Measurements from ENCODE around the gene PLAAT2.
"Not testable (repeated sequence)": the region's sequence is repeated elsewhere in the genome, so short reads cannot be mapped to it uniquely, and the experiment has no call there.

Gene PLAAT2
- total RNA-seq, result 0.34 to 0.94 reads per million in 2 donors

- peak in 1 of 5 experiments; percentile 15 for DNase-seq
These were observed at the start of gene PLAAT2 for GRCh38 chr11:63563201-63564055. Gene PLAAT2 (minus strand): TSS chr11:63563379. CDS start chr11:63563324, 55 bp downstream.

GRCh38 chr11:63612181-63612580 is 49.0 kb upstream of the PLAAT2 start:
- no peak for DNase-seq

GRCh38 chr11:63611395-63611747 is 48.2 kb upstream of the PLAAT2 start:
- DNase-seq, result no peak

- no peak for DNase-seq
These were observed 47.6 kb upstream of the PLAAT2 start for GRCh38 chr11:63610604-63611394.

DNA sequence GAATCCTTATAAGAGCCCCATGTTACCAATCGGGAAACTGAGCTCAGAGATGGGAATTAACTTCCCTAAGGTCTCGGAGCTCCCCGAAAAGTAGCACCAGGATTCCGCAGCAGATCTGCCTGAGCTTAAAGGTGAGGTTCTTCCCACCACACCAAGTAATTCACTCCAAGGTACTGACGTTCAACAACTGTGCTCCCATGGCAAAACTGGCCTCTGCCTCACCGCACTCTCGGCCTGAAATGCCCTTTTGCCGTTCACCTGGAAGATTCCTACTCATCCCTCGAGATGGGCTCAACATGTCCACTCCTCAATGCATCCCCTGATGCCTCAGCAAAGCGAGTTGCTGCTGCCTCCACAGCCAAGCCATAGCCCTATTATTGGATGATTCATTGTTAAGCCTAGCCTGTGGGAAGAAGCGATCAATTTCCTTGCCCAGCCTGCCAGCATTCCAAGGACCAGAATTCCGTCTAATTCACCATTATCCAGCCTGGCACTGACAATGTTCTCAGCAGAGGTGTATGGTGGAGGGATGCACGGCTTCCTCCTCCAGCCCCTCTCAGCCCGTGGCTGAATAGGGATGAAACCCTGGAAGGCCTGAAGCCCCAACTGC is 46.9 kb upstream of the PLAAT2 start:
- DNase-seq, result no peak

DNA sequence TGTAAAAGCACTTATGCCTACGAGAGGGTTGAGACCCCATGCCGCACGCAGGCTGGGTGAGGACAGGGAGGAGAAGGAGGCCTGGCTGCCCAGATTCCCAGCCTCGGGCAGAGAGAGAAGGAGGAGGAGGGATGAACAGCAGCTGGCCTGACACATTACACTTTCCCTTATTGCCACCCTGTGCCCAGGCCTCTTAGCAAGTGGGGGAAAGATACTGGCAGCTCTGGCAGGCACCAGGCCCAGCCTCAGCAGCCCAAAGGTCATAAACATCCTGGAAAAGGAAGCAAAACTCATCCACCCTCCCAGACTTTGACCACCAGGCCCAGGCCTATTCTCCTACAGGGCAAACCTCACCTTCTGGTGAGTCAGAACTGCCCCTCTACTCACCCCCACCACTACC is 46.4 kb upstream of the PLAAT2 start:
- DNase-seq, result no peak

DNA sequence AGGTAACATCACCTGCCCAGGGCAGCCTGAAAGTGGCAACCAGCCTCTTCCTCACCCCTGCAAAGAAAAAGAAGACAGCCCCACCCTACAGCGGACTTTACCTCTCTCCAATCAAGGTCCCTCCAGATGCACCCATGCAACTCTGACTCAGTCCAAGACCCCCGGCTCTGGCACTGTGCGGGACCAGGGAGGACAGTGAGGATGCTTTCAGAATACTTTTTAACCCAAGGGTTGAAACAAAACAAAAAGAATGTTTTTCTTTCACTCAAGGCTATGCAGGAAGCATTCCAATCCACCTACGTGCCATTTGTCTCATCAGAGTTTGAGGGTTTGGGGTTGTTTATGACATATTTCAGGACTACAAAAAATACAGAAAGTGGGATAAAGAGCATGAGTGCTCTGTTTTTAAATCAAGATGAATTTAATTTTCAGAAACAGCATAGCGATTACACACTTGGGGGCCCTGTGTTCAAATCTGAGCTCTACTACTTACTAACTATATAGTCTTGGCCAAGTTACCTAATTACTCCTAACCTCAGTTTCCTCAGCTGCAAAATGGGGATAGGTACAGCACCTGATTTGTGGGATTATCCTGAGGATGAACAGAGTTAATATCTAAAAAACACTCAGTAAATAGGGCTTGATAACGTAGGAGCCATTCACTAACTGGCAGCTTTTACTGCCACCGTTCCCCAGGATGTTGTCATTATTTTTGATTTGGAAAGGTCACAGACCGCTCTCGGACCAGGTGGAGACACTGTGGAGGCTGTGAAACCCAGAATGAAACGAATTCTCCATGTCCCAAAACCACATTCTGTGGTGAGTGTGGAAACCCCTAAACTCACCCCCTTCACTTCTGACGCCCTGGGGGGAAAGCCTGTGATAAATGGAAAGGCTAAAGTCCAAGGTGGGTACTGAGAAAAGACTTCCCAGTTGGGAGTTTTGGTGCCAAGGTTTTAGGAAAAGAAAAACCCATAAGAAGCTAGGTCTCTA is 45.5 kb upstream of the PLAAT2 start:
- DNase-seq, result no peak

DNA sequence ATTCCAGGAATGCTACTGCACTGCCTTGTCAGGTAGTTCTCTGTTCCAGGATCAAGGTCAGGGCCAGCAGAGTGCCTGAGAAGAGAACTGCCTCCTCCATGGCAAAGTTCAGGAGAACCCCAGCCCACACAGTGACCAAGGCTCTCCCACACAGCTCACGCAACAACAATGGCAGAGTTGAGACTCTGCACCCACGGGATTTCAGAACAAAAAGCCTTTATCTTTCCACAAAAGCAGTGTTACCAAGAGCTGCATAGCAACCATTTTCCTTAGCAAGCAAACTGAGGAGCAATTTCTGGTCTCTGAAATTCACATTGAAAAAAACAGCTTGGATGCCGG is 40.0 kb upstream of the PLAAT2 start:
- DNase-seq, result no peak

- not testable (repeated sequence) for DNase-seq
These were observed 39.4 kb upstream of the PLAAT2 start for GRCh38 chr11:63602290-63603179.

DNA sequence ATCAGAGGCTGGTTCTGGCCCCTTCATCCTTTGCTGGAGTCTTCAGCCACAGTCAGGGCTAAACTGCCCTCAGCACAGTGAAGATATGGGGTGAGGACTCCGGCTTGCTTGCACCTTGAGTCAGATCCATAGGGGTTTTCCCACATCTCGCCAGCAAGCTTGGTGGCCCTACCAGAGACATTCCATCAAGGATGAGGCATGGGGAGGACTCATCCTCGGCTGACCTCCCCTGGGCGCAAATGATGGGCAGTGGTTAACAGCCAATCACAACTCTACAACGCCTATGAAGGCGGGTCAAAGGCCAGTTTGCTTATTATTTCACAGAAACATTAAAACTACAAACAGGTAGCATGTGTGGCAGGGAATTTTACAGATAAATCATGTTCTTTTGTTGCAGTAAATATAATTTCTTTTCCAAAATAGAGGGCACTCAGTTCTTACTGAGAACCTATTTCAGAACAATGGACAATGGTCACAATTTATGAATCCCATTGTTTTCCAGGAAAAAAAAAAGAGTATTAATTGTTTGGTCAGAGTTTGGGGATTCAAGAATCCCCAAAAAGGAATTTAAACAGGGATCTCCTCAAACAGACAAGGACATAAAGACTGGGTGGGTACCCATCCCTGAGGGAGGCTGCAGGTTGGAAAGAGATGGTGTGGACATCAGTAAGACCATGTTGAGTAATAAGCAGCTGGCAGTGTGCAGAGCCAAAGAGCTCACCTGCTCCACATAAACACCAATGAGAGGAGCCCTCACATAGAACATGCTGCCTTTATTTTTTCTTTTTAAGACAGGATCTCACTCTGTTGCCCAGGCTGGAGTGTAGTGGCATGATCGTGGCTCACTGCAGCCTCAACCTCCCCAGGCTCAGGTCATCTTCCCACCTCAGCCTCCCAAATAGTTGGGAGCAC is 36.3 kb upstream of the PLAAT2 start:
- no peak for DNase-seq

DNA sequence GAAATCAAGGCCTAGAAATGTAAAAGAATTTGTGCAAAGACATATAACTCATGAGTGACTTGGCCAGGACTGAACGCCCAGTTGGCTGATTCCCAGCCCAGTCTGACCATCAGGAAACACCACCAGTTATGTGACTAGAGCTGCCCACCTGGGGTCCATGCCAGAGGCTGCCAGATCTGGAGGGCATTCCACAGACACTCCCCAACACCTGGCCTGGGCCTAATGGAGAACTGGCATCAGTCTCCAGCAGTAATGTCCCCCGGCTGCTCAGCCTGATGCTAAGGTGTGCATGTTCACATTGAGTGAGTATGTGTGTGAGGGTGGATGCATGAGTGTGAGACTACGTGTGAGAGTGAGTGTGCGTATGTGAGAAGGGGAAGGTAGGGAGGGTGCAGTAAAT is 35.4 kb upstream of the PLAAT2 start:
- no peak for DNase-seq

- DNase-seq, result no peak
These were observed 32.1 kb upstream of the PLAAT2 start for GRCh38 chr11:63595296-63595695.

DNA sequence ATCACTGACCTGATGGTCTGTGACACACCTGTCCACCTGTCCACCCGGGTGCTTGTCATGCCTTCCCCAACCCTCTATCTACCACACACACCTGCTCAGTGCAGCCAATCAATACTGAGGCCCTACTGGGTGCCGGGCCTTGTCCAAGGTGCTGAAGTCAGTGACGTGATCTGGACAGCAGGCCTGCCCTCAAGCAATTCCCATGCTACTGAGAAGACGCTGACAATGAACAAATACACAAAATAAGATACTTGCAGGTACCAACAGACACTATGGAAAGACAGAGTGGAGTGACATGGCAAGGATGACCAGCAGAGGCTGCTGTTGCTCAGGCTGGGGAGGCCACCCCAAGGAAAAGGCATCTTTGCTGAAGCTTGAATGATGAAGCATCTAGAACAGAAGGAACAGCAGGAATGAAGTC is 29.8 kb upstream of the PLAAT2 start:
- DNase-seq, result peak in 1 of 5 experiments; percentile 14

DNA sequence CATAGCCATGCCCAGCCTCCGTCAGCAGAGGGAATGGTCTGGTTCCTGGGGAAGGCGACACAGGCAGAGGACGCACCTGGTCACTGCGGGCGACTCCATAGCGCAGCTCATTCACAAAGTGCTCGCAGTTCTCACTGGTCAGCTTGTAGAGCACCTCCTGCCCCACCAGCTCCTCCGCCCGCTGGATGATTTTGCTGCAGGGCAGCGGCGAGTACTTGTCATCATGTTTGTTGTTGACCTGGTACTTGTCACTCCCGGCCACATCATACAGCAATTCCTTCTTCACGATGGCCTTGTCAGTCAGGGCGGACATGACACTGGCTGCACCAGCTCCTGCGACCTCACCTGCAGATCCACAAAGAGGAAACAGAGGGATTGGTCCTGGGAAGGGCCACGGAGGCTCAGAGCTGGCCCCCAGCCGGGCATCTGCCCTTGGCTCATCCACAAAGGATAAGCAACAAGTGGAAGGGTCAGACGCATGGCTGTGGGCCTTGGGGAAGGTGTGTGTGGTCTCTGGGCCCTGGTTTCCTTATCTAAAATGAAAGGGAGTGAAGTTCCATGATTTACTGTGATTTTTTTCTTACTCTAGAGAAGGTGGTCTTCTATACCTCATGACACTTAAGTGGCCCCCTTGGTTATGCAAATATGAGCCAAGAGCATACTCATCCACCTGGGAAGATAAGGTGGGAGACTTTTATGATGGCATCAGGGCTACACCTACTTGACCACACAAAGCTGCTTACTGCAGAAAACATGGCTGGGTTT is 27.0 kb upstream of the PLAAT2 start:
- no peak for DNase-seq

GRCh38 chr11:63589000-63589399 is 25.8 kb upstream of the PLAAT2 start:
- DNase-seq, result no peak

GRCh38 chr11:63586451-63587166 is 23.4 kb upstream of the PLAAT2 start:
- DNase-seq, result no peak

- DNase-seq, result no peak
These were observed 20.1 kb upstream of the PLAAT2 start for GRCh38 chr11:63583357-63583677.

DNA sequence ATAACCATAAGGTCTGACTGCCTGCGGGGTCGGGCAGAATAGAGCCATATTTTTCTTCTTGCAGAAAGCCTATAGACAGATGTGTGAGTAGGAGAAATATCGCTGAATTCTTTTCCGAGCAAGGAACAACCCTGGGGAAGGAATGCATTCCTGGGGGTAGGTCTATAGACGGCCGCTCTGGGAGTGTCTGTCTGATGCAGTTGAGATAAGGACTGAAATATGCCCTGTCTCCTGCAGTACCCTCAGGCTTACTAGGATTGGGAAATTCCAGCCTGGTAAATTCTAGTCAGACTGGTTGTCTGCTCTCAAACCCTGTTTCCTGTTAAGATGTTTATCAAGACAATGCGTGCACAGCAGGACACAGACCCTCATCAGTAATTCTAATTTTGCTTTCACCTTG is 18.0 kb upstream of the PLAAT2 start:
- DNase-seq, result not testable (repeated sequence)

GRCh38 chr11:63578882-63579281 is 15.7 kb upstream of the PLAAT2 start:
- not testable (repeated sequence) for DNase-seq
